ENCODE results near the gene EFNA2. TPM values are rescaled to one million over a fixed set of nuclear protein-coding genes. Genes with fewer than 3 reads are reported as not detected.
"Not testable (repeated sequence)": the region's sequence is repeated elsewhere in the genome, so short reads cannot be mapped to it uniquely, and the experiment has no call there.

Gene EFNA2
- total and polyA plus RNA-seq, 4 donors = 2.8 TPM; not detected in 3

DNA sequence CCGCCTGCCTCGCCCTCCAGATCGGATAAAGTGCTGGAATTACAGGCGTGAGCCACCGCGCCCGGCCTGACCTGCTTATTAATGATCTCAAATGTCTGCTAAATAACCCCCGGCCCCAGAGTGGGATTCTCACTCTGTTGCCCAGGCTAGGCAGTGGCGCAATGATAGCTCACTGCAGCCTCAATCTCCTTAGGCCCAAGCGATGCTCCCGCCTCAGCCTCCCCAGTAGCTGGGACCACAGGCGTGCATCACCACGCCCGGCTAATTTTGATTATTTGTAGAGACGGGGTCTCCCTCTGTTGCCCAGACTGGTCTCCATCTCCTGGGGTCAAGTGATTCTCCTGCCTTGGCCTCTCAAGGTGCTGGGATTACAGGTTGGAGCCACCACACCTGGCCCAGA, 44.7 kb upstream of the EFNA2 start:
- no peak overlapping the region for H3K4me3 ChIP-seq (ENCODE audit: low read length in 2 of 2)
- no peak overlapping the region for H3K27ac ChIP-seq (ENCODE audit: low read depth in 1 of 2, low read length in 2 of 2)
- DNase-seq (no peak), ATAC-seq (ENCODE audit: low FRiP score) (no peak)
- H3K9me3 ChIP-seq (ENCODE audit: control insufficient read depth, low read length) = no peaks in the 10 kb centered on the region
- H3K27me3 ChIP-seq (ENCODE audit: control insufficient read depth in 1 of 2, insufficient read depth in 2 of 2, low read length in 1 of 2) = no peaks in the 10 kb centered on the region
- H3K4me1 ChIP-seq (ENCODE audit: control insufficient read depth in 1 of 2, insufficient read depth in 2 of 2, low read length in 2 of 2) = no peaks in the 10 kb centered on the region
- no peaks in the 10 kb centered on the region for H3K36me3 ChIP-seq (ENCODE audit: control insufficient read depth in 1 of 2, insufficient read depth in 2 of 2, low read length in 1 of 2)
- 64% methylated on average over 15 of the region's 15 CpGs for WGBS, 2 donors
- intact Hi-C loops (cut with DNase I) = no loop called here

DNA sequence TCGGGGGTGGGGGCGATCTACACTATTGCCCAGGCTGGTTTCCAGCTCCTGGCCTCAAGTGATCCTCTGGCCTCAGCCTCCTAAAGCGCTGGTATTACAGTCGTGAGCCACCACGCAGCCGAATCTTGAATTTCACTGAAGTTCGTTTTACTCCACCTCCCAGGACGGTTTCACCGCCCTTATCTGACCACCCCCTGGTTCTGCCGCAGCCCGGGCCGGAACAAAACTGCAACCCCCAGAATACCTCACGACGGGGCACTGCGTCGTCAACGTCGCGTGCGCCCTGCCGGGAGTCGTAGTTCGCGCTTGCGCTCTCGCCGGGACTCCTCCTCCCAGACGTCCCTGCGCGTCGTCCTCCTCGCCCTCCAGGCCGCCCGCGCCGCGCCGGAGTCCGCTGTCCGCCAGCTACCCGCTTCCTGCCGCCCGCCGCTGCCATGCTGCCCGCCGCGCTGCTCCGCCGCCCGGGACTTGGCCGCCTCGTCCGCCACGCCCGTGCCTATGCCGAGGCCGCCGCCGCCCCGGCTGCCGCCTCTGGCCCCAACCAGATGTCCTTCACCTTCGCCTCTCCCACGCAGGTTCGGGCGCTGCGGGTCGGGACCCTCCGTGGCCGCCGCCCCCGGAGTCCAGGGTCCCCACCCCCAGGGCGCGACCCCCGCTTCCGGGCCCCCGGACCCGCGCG, 44.1 kb upstream of the EFNA2 start, which contains the start of gene ATP5F1D:
ATP5F1D (plus strand) TSS at position 335 of the 679 bp plus-strand sequence; CDS start at position 435, 100 bp downstream.
- intact Hi-C loops (cut with DNase I) = no loop called here
- peak; percentile 97 to 99 for DNase-seq

DNA sequence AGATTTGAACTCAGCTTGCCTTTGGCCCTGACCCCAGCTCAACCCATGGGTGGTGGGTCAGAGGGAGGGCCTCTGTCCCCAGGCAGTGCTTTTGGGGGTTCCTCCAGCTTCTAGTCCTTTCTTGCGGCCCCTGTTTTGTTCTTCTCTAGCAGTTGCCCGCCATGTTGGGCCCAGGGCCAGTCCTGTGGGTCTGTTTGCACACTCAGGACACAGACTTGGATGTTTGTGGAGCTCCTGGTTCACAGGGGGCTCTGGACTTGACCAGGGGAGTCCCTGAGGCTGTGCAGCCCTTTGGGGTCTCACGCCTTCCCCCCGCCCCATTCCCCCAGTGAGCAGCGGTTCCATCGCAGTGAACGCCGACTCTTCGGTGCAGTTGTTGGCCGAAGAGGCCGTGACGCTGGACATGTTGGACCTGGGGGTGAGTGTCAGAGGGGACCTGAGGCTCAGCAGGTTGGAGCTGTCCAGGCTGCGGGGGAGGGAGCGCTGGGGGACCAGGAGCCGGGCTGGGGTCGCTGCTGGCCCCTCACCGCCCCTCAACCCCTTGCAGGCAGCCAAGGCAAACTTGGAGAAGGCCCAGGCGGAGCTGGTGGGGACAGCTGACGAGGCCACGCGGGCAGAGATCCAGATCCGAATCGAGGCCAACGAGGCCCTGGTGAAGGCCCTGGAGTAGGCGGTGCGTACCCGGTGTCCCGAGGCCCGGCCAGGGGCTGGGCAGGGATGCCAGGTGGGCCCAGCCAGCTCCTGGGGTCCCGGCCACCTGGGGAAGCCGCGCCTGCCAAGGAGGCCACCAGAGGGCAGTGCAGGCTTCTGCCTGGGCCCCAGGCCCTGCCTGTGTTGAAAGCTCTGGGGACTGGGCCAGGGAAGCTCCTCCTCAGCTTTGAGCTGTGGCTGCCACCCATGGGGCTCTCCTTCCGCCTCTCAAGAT, 41.6 kb upstream of the EFNA2 start:
- DNase-seq (peak; percentile 93 to 95), ATAC-seq (ENCODE audit: low FRiP score) (peak; percentile 68)
- Histone ChIP-seq H3K4me3 (ENCODE audit: low read length in 2 of 2) (no peak overlapping the region), H3K4me1 (ENCODE audit: control insufficient read depth in 1 of 2, insufficient read depth in 2 of 2, low read length in 2 of 2) (no peaks in the 10 kb centered on the region), H3K27me3 (ENCODE audit: control insufficient read depth in 1 of 2, insufficient read depth in 2 of 2, low read length in 1 of 2) (peaks cover 0 to 2% of the 10 kb centered on the region in 2 donors), H3K27ac (ENCODE audit: low read depth in 1 of 2, low read length in 2 of 2) (peak overlapping the region in 1 of 2 donors; percentile 81), H3K9me3 (ENCODE audit: control insufficient read depth, low read length) (no peaks in the 10 kb centered on the region), H3K36me3 (ENCODE audit: control insufficient read depth in 1 of 2, insufficient read depth in 2 of 2, low read length in 1 of 2) (no peaks in the 10 kb centered on the region)
- WGBS, 2 donors = 10 to 13% methylated on average over 30 to 33 of the region's 33 CpGs
- intact Hi-C loops (cut with DNase I) = loop anchor here (1.0 kb wide), 1 partner anchor 23 kb away; no protein-coding TSS in a partner anchor

More for the DNA sequence above, 44.1 kb upstream of the EFNA2 start, which contains the start of gene ATP5F1D:
- 0% methylated on average over 68 to 79 of the region's 79 CpGs for WGBS, 2 donors
- no peaks in the 10 kb centered on the region for H3K9me3 ChIP-seq (ENCODE audit: control insufficient read depth, low read length)
- no peaks in the 10 kb centered on the region for H3K4me1 ChIP-seq (ENCODE audit: control insufficient read depth in 1 of 2, insufficient read depth in 2 of 2, low read length in 2 of 2)
- H3K27ac ChIP-seq (ENCODE audit: low read depth in 1 of 2, low read length in 2 of 2) = peak within 1 kb of the TSS in 1 of 2 donors; percentile 82
- H3K4me3 ChIP-seq (ENCODE audit: low read length in 2 of 2) = peak within 1 kb of the TSS; percentile 56 to 82
- H3K36me3 ChIP-seq (ENCODE audit: control insufficient read depth in 1 of 2, insufficient read depth in 2 of 2, low read length in 1 of 2) = no peaks in the 10 kb centered on the region
- ATAC-seq (ENCODE audit: low FRiP score) = peak; percentile 75
- no peaks in the 10 kb centered on the region for H3K27me3 ChIP-seq (ENCODE audit: control insufficient read depth in 1 of 2, insufficient read depth in 2 of 2, low read length in 1 of 2)

DNA sequence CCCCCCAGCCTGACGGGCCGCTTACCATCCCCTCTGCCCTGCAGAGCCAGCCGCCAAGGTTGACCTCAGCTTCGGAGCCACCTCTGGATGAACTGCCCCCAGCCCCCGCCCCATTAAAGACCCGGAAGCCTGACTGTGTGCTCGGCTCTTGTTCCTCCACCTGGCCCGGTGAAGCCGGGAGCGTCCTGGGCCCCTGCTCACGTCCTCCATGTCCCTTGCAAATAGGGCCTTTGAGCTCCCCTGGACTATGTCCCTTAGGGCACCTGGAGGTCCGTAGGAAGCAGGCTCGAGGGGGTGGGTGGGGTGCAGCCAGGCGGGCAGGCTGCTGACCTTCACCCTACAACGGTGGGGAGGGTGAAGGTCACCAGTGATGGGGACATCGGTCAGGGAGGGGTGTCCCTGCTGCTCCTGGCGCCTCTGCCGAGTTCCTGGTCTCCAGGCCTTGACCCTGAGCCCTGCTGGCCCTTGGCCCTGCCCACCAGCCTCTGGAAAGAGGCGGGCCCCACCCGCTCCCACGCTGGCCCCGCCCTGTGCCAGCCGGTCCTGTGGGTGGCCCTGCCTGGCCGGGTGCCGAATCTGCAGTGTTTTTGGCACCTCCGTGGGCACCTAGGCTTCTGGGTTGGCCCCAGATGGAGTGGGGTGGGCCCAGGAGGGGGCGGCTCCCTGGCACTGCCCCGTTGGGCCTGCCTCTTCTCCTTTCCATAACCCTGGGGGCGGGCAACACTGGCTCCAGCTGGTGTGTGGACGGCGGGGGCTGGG, 40.8 kb upstream of the EFNA2 start:
- H3K27ac ChIP-seq (ENCODE audit: low read depth in 1 of 2, low read length in 2 of 2) = peak overlapping the region in 1 of 2 donors; percentile 81
- H3K36me3 ChIP-seq (ENCODE audit: control insufficient read depth in 1 of 2, insufficient read depth in 2 of 2, low read length in 1 of 2) = no peaks in the 10 kb centered on the region
- intact Hi-C loops (cut with DNase I) = loop anchor here (1.0 kb wide), 1 partner anchor 22 kb away; no protein-coding TSS in a partner anchor
- H3K27me3 ChIP-seq (ENCODE audit: control insufficient read depth in 1 of 2, insufficient read depth in 2 of 2, low read length in 1 of 2) = peaks cover 0 to 2% of the 10 kb centered on the region in 2 donors
- H3K4me1 ChIP-seq (ENCODE audit: control insufficient read depth in 1 of 2, insufficient read depth in 2 of 2, low read length in 2 of 2) = no peaks in the 10 kb centered on the region
- peak; percentile 89 to 90 for DNase-seq
- peak; percentile 0 for ATAC-seq (ENCODE audit: low FRiP score)
- no peak overlapping the region for H3K4me3 ChIP-seq (ENCODE audit: low read length in 2 of 2)
- H3K9me3 ChIP-seq (ENCODE audit: control insufficient read depth, low read length) = no peaks in the 10 kb centered on the region
- WGBS, 2 donors = 3 to 4% methylated on average over 29 to 31 of the region's 31 CpGs

DNA sequence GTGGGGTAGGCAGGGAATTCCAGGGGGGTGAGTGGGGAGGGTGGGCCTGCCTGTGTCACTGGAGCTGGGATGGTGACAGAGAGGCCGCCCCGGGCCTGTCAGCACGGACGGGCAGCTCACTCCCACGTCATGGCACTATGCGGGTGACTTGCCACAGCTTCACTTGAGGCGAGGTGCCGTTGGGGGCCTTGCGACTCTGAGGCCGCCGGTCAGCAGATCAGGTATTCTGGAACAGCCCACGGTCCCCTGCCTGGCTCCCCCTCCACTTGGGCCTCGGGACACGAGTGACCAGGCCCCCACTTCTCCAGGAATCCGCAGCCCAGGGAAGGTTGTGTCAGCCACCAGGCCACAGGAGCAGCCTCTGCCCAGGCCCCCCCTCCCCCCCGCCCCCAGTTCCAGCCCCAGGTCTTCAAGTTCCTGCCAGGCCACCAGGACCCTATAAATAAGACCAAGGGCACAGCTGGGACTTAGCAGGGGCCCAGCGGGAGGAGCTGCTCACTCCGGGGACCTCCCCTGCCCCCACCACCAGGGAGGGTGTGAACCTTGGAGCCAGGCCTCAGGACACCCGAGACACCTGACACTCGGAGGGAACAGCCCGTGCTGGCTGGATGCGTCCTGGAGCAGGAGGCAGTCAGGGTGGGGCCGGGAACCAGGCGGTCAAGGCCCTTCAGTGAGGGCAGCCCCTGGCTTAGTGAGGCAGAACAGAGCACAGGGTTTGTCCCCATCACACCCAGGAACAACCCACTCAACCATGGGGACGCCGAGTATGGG, 40.0 kb upstream of the EFNA2 start:
- H3K4me3 ChIP-seq (ENCODE audit: low read length in 2 of 2) = no peak overlapping the region
- H3K9me3 ChIP-seq (ENCODE audit: control insufficient read depth, low read length) = no peaks in the 10 kb centered on the region
- DNase-seq (peak in 1 of 2 donors; percentile 85), ATAC-seq (ENCODE audit: low FRiP score) (no peak)
- intact Hi-C loops (cut with DNase I) = no loop called here
- WGBS, 2 donors = 42 to 45% methylated on average over 25 to 26 of the region's 26 CpGs
- H3K27ac ChIP-seq (ENCODE audit: low read depth in 1 of 2, low read length in 2 of 2) = peak overlapping the region in 1 of 2 donors; percentile 81
- no peaks in the 10 kb centered on the region for H3K36me3 ChIP-seq (ENCODE audit: control insufficient read depth in 1 of 2, insufficient read depth in 2 of 2, low read length in 1 of 2)
- no peaks in the 10 kb centered on the region for H3K4me1 ChIP-seq (ENCODE audit: control insufficient read depth in 1 of 2, insufficient read depth in 2 of 2, low read length in 2 of 2)
- peaks cover 0 to 2% of the 10 kb centered on the region in 2 donors for H3K27me3 ChIP-seq (ENCODE audit: control insufficient read depth in 1 of 2, insufficient read depth in 2 of 2, low read length in 1 of 2)

DNA sequence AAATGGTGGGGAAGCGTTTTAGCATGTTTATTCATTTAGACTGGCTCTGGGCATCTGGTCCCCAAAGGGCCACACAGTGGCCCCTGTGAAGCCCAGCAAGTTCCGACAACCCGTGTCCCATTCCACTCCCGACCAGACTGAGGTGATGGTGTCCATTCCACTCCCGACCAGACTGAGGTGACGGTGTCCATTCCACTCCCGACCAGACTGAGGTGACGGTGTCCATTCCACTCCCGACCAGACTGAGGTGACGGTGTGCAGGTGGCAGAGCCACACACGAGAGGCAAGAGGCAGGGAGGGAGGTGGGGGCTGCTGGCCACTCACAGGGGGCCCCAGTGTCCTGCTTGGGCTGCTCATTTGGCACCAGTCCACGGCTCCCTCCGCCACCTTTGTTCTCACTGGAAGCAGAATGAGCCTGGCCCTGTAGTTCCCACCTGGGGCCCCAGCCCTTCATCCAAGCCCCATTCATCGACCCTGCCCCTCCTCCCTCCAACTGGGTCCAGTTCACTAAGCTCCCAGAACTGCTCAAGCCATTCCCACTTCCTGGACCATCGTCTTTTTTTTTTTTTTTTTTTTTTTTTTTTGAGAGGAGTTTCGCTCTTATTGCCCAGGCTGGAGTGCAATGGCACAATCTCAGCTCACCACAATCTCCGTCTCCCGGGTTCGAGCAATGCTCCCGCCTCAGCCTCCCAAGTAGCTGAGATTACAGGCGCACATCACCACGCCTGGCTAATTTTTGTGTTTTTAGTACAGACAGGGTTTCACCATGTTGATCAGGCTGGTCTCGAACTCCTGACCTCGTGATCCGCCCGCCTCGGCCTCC, 39.2 kb upstream of the EFNA2 start:
- 79% methylated on average over 25 to 27 of the region's 27 CpGs for WGBS, 2 donors
- ATAC-seq (ENCODE audit: low FRiP score); intact Hi-C loops (cut with DNase I); H3K9me3 ChIP-seq (ENCODE audit: control insufficient read depth, low read length); H3K4me3 ChIP-seq (ENCODE audit: low read length in 2 of 2); H3K27me3 ChIP-seq (ENCODE audit: control insufficient read depth in 1 of 2, insufficient read depth in 2 of 2, low read length in 1 of 2); DNase-seq; H3K36me3 ChIP-seq (ENCODE audit: control insufficient read depth in 1 of 2, insufficient read depth in 2 of 2, low read length in 1 of 2); H3K4me1 ChIP-seq (ENCODE audit: control insufficient read depth in 1 of 2, insufficient read depth in 2 of 2, low read length in 2 of 2): not testable (repeated sequence)
- H3K27ac ChIP-seq (ENCODE audit: low read depth in 1 of 2, low read length in 2 of 2) = peak overlapping the region in 1 of 2 donors; percentile 34

DNA sequence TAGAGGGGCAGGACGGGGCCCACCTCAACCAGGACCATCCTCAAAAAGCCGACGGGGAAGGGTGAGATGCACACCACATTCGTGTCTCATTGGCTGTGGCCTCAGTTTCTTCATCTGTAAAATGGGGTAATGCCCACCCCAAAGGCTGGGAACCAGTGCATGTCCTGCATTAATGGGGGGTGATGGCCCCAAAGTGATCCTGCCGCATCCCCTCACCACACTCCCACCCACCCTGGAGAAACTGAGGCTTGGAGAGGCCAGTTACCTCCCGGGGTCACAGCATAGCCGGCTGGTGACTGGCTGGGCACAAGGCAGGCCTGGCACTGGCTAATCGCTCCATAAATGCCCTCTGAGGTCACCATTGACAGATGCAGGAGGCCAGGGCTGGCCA, 37.9 kb upstream of the EFNA2 start:
- DNase-seq = no peak
- Histone ChIP-seq H3K9me3 (ENCODE audit: control insufficient read depth, low read length) (no peaks in the 10 kb centered on the region), H3K36me3 (ENCODE audit: control insufficient read depth in 1 of 2, insufficient read depth in 2 of 2, low read length in 1 of 2) (no peaks in the 10 kb centered on the region), H3K27me3 (ENCODE audit: control insufficient read depth in 1 of 2, insufficient read depth in 2 of 2, low read length in 1 of 2) (peaks cover 0 to 2% of the 10 kb centered on the region in 2 donors), H3K4me1 (ENCODE audit: control insufficient read depth in 1 of 2, insufficient read depth in 2 of 2, low read length in 2 of 2) (no peaks in the 10 kb centered on the region), H3K4me3 (ENCODE audit: low read length in 2 of 2) (no peak overlapping the region), H3K27ac (ENCODE audit: low read depth in 1 of 2, low read length in 2 of 2) (peak overlapping the region; percentile 19 to 91)
- intact Hi-C loops (cut with DNase I) = loop anchor here in 1 of 2 donors (1.0 kb wide), 1 partner anchor 19 kb away; no protein-coding TSS in a partner anchor
- 54 to 63% methylated on average over 8 of the region's 8 CpGs for WGBS, 2 donors
- ATAC-seq (ENCODE audit: low FRiP score) = no peak

Measured in aorta (tissue), 5 donors.